ENCODE results near the gene AOAH.

Gene AOAH

DNA sequence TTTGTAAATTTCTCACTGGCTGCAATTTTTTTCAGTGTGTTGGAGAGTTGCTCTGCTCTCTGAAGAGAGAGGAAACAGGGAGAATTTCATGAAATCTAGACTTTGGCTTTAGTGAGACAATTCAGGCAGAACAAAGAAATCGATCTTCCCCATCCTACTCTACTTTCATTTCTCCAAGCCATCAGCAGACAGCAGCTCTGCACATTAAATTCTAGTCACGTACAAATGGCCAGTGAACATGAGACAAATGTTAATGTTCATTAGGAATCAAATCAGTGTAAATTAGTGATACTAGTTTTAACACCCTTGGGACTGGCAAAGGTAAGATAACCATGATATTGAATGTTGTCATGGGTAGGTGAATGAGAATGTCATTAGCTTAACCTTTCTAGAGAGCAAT is 193.8 kb downstream of the AOAH start:
- Histone ChIP-seq H3K4me3 (replicated peaks; ENCODE audit: low read depth, low read length) (no peak overlapping the region), H3K27me3 (replicated peaks; ENCODE audit: control insufficient read depth, insufficient read depth, low read length) (no peaks in the 10 kb centered on the region; the same call in 1 of the 2 replicates), H3K36me3 (ENCODE audit: control insufficient read depth, insufficient read depth, low read length) (no peaks in the 10 kb centered on the region)
- TF ChIP-seq, protein P1, sequence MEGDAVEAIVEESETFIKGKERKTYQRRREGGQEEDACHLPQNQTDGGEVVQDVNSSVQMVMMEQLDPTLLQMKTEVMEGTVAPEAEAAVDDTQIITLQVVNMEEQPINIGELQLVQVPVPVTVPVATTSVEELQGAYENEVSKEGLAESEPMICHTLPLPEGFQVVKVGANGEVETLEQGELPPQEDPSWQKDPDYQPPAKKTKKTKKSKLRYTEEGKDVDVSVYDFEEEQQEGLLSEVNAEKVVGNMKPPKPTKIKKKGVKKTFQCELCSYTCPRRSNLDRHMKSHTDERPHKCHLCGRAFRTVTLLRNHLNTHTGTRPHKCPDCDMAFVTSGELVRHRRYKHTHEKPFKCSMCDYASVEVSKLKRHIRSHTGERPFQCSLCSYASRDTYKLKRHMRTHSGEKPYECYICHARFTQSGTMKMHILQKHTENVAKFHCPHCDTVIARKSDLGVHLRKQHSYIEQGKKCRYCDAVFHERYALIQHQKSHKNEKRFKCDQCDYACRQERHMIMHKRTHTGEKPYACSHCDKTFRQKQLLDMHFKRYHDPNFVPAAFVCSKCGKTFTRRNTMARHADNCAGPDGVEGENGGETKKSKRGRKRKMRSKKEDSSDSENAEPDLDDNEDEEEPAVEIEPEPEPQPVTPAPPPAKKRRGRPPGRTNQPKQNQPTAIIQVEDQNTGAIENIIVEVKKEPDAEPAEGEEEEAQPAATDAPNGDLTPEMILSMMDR (IDR thresholded peaks at IDR 0.05; ENCODE audit: insufficient read depth, low read length, poor library complexity, severe bottlenecking), result no peak
- no peak for DNase-seq (ENCODE audit: extremely low read depth, insufficient read length)

- no peaks in the 10 kb centered on the region for H3K36me3 ChIP-seq (ENCODE audit: control insufficient read depth, insufficient read depth, low read length)
- no peak for DNase-seq (ENCODE audit: extremely low read depth, insufficient read length)
- TF ChIP-seq, protein P1 (IDR thresholded peaks at IDR 0.05; ENCODE audit: insufficient read depth, low read length, poor library complexity, severe bottlenecking), result no peak
- no peak overlapping the region for H3K4me3 ChIP-seq (replicated peaks; ENCODE audit: low read depth, low read length)
- no peaks in the 10 kb centered on the region for H3K27me3 ChIP-seq (replicated peaks; ENCODE audit: control insufficient read depth, insufficient read depth, low read length)
Measured at GRCh38 chr7:36527549-36527913, 196.8 kb downstream of the AOAH start.

GRCh38 chr7:36526863-36527548 is 197.3 kb downstream of the AOAH start:
- TF ChIP-seq, protein P1 (IDR thresholded peaks at IDR 0.05; ENCODE audit: insufficient read depth, low read length, poor library complexity, severe bottlenecking), result no peak
- no peak for DNase-seq (ENCODE audit: extremely low read depth, insufficient read length)
- no peak overlapping the region for H3K4me3 ChIP-seq (replicated peaks; ENCODE audit: low read depth, low read length)

GRCh38 chr7:36523371-36524101 is 200.8 kb downstream of the AOAH start:
- TF ChIP-seq, protein P1 (IDR thresholded peaks at IDR 0.05; ENCODE audit: insufficient read depth, low read length, poor library complexity, severe bottlenecking), result no peak
- Histone ChIP-seq H3K36me3 (ENCODE audit: control insufficient read depth, insufficient read depth, low read length) (no peaks in the 10 kb centered on the region), H3K4me3 (replicated peaks; ENCODE audit: low read depth, low read length) (no peak overlapping the region), H3K27me3 (replicated peaks; ENCODE audit: control insufficient read depth, insufficient read depth, low read length) (no peaks in the 10 kb centered on the region)
- no peak for DNase-seq (ENCODE audit: extremely low read depth, insufficient read length)

More at GRCh38 chr7:36526863-36527548, 197.3 kb downstream of the AOAH start:
- H3K27me3 ChIP-seq (replicated peaks; ENCODE audit: control insufficient read depth, insufficient read depth, low read length), result no peaks in the 10 kb centered on the region
- H3K36me3 ChIP-seq (ENCODE audit: control insufficient read depth, insufficient read depth, low read length), result no peaks in the 10 kb centered on the region

DNA sequence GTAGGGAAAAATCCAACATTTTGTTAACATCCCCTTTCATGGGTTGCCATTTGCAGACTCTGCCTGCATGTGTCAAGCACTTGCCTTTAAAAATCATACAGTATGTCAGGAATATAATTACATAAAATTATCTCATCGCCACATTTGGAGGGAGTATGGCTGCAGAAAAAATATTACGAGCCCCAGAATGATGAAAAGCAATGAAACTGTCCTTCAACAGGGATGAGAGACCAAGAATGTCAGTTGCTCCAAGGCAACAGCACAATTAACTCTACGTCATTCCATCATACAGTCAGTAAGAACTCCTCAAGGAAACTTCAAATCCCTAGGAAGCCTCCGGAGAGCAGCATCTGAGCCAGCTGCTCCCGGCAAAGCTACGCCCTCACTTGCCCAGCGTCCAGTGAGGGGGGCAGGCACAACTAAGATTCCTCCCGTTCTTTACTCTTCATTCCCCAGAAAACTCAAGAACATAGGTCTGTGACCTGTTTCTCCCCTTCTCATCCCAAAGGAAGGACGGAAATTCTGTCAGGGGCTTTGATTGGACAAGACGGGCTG is 201.8 kb downstream of the AOAH start:
- Histone ChIP-seq H3K27me3 (replicated peaks; ENCODE audit: control insufficient read depth, insufficient read depth, low read length) (no peaks in the 10 kb centered on the region), H3K36me3 (ENCODE audit: control insufficient read depth, insufficient read depth, low read length) (no peaks in the 10 kb centered on the region), H3K4me3 (replicated peaks; ENCODE audit: low read depth, low read length) (no peak overlapping the region)
- TF ChIP-seq, protein P1 (IDR thresholded peaks at IDR 0.05; ENCODE audit: insufficient read depth, low read length, poor library complexity, severe bottlenecking), result no peak
- no peak for DNase-seq (ENCODE audit: extremely low read depth, insufficient read length)

Data from GM06990 (cell line).